Keratinocyte (primary cell): ENCODE measurements around the gene LIPT1. TPM values are rescaled to one million over a fixed set of nuclear protein-coding genes. Genes with fewer than 3 reads are reported as not detected.

Experiments used
- DNase-seq: peaks from one replicate; pipeline ENCODE4 v3.0.0-alpha.2; 2011; ENCODE audit warnings: low read depth, missing footprints, low spot score
- FAIRE-seq: peaks from 2 replicates; lab custom pipeline; 2011; peaks lifted over from hg19 to GRCh38; lab: Jason Lieb, UNC
- H2AFZ ChIP-seq: 2 replicates; pipeline ENCODE4 v1.6.0; 2012; ENCODE audit warnings: low read length, control low read depth, inconsistent platforms; ENCODE audit not compliant: control insufficient read depth
- H3K27ac ChIP-seq: 2 replicates; pipeline ENCODE4 v1.5.1; 2011; ENCODE audit warnings: low read length; ENCODE audit not compliant: control insufficient read depth, insufficient read depth
- H3K27me3 ChIP-seq: 3 replicates; pipeline ENCODE4 v1.6.0; 2011; ENCODE audit warnings: low read length; ENCODE audit not compliant: control insufficient read depth, insufficient read depth; ENCODE audit errors: extremely low read depth
- H3K36me3 ChIP-seq, 2 experiments: 2 replicates in 1 of 2; 3 replicates in 1 of 2; pipeline ENCODE4 v1.5.1; 2011; ENCODE audit warnings: low read length in 2 of 2, mild to moderate bottlenecking in 1 of 2; ENCODE audit not compliant: control insufficient read depth in 2 of 2, insufficient read depth in 2 of 2; ENCODE audit errors: extremely low read depth in 1 of 2
- H3K4me1 ChIP-seq: 3 replicates; pipeline ENCODE4 v1.5.1; 2011; ENCODE audit warnings: low read length; ENCODE audit not compliant: control insufficient read depth, insufficient read depth; ENCODE audit errors: extremely low read depth
- H3K4me2 ChIP-seq: 3 replicates; pipeline ENCODE4 v1.6.0; 2011; ENCODE audit warnings: low read depth, low read length; ENCODE audit not compliant: control insufficient read depth, insufficient read depth; ENCODE audit errors: extremely low read depth
- H3K4me3 ChIP-seq, 3 experiments: fragments of 200-600 bp in 1 of 3; sonication (generic) in 1 of 3; 2 replicates in 2 of 3; 3 replicates in 1 of 3; pipeline ENCODE4 v1.5.1; 2011 to 2016; ENCODE audit warnings: low read length in 3 of 3, mild to moderate bottlenecking in 3 of 3, control low read depth in 2 of 3, inconsistent platforms in 1 of 3, low read depth in 1 of 3, mixed read lengths in 1 of 3, mixed run types in 1 of 3, moderate library complexity in 1 of 3; ENCODE audit not compliant: control insufficient read depth in 2 of 3, insufficient read depth in 2 of 3; ENCODE audit errors: extremely low read depth in 1 of 3
- H3K79me2 ChIP-seq: 2 replicates; pipeline ENCODE4 v1.6.0; 2012; ENCODE audit warnings: low read length; ENCODE audit not compliant: control insufficient read depth, insufficient read depth
- H3K9ac ChIP-seq: 3 replicates; pipeline ENCODE4 v1.6.0; 2011; ENCODE audit warnings: low read length; ENCODE audit not compliant: control insufficient read depth, insufficient read depth; ENCODE audit errors: extremely low read depth
- H3K9me1 ChIP-seq: 3 replicates; pipeline ENCODE4 v1.6.0; 2011; ENCODE audit warnings: low read length; ENCODE audit not compliant: control insufficient read depth, insufficient read depth; ENCODE audit errors: extremely low read depth
- H3K9me3 ChIP-seq: 2 replicates; pipeline ENCODE4 v1.5.1; 2012; ENCODE audit warnings: low read depth, low read length; ENCODE audit not compliant: control insufficient read depth
- H4K20me1 ChIP-seq: 3 replicates; pipeline ENCODE4 v1.6.0; 2011; ENCODE audit warnings: low read length; ENCODE audit not compliant: control insufficient read depth, insufficient read depth; ENCODE audit errors: extremely low read depth
- CTCF ChIP-seq, 3 experiments: IDR thresholded peaks in 1 of 3; conservative IDR thresholded peaks in 1 of 3; optimal IDR thresholded peaks in 1 of 3; 2 replicates in 2 of 3; 3 replicates in 1 of 3; pipeline versions ENCODE3 to v1.5.1; 2011; ENCODE audit warnings: low read length in 3 of 3, mild to moderate bottlenecking in 3 of 3, moderate library complexity in 2 of 3, control low read depth in 1 of 3, inconsistent platforms in 1 of 3; ENCODE audit not compliant: insufficient read depth in 2 of 3; ENCODE audit errors: extremely low read depth in 1 of 3
- EZH2 ChIP-seq: IDR thresholded peaks from one replicate; pipeline ENCODE4 v1.6.1; 2012; ENCODE audit warnings: inconsistent platforms, mild to moderate bottlenecking, low read length, moderate library complexity
- dilution Hi-C: fragments of 300-500 bp; cut with MboI; formaldehyde crosslinking; loops from one replicate; pipeline ENCODE4 v1.7.0; 2020; ENCODE audit warnings: low sequenced_read_pairs; ENCODE audit not compliant: extremely low pct_ligation_motif_present
- polyA plus RNA-seq, 5 experiments: library from polyadenylated mRNA; depleted of rRNA in 3 of 5; stranded (reverse) in 3 of 5; stranded (forward) in 1 of 5; unstranded in 1 of 5; fragments of >200 nt; gene quantifications; 1 replicate in 1 of 5; 2 replicates in 3 of 5; 3 replicates in 1 of 5; pipeline versions ENCODE4 v1.2.1 to v1.2.3, GENCODE V29; 2011 to 2012; ENCODE audit warnings: missing spikeins in 2 of 5, low read depth in 1 of 5, low replicate concordance in 1 of 5
- small RNA-seq, 3 experiments: library from RNA; depleted of rRNA; stranded (forward); fragments of <200 nt; gene quantifications; one replicate each; pipeline ENCODE3, GENCODE V24; 2012; ENCODE audit warnings: low read depth in 3 of 3, low replicate concordance in 1 of 3; ENCODE audit not compliant: insufficient read length in 3 of 3

Gene LIPT1
- polyA plus RNA-seq, 1 donor (not counting 4 experiments of a cell fraction or from before 2014, with no cell fraction given): 4.9 TPM

- H3K4me1 ChIP-seq: no peaks in the 10 kb centered on the region
- H3K9ac ChIP-seq: no peak overlapping the region
- H3K79me2 ChIP-seq: no peaks in the 10 kb centered on the region
- DNase-seq (no peak), FAIRE-seq (no peak)
- dilution Hi-C loops: no loop called here
- H3K9me1 ChIP-seq: no peaks in the 10 kb centered on the region
- no peaks in the 10 kb centered on the region for H3K27me3 ChIP-seq
- H3K36me3 ChIP-seq: peaks cover under 1 to 2% of the 10 kb centered on the region in 2 experiments
- H3K4me3 ChIP-seq: no peak overlapping the region
- H3K4me2 ChIP-seq: no peak overlapping the region
- H3K27ac ChIP-seq: no peak overlapping the region
- TF ChIP-seq EZH2 (no peak), CTCF (optimal IDR thresholded peaks at IDR 0.05 in 1 of 3, IDR thresholded peaks at IDR 0.05 in 1 of 3, conservative IDR thresholded peaks at IDR 0.05 in 1 of 3; ENCODE audit: extremely low read depth in 1 of 3, insufficient read depth in 2 of 3, low read length in 3 of 3) (no peak)
- H2AFZ ChIP-seq: no peak overlapping the region
- no peaks in the 10 kb centered on the region for H4K20me1 ChIP-seq
- H3K9me3 ChIP-seq: no peaks in the 10 kb centered on the region
Measured at GRCh38 chr2:99201959-99202678, 47.4 kb downstream of the LIPT1 start.

GRCh38 chr2:99205491-99205890 lies 50.7 kb downstream of the LIPT1 start:
- TF ChIP-seq CTCF (optimal IDR thresholded peaks at IDR 0.05 in 1 of 3, IDR thresholded peaks at IDR 0.05 in 1 of 3, conservative IDR thresholded peaks at IDR 0.05 in 1 of 3; ENCODE audit: extremely low read depth in 1 of 3, insufficient read depth in 2 of 3, low read length in 3 of 3): no peak
- no peak for TF ChIP-seq EZH2
- Histone ChIP-seq H3K9me3 (no peaks in the 10 kb centered on the region), H4K20me1 (no peaks in the 10 kb centered on the region), H3K79me2 (no peaks in the 10 kb centered on the region), H3K4me2 (no peak overlapping the region), H3K27ac (no peak overlapping the region), H3K36me3 (no peaks in the 10 kb centered on the region), H3K27me3 (no peaks in the 10 kb centered on the region), H3K9ac (no peak overlapping the region), H3K9me1 (no peaks in the 10 kb centered on the region), H2AFZ (no peak overlapping the region), H3K4me1 (no peaks in the 10 kb centered on the region), H3K4me3 (no peak overlapping the region)
- no peak for DNase-seq
- dilution Hi-C loops: no loop called here
- FAIRE-seq: no peak

Small RNA genes lying within 50 kb of the gene (small RNA-seq; reads per million reads assigned to genes)
- gene AC092587.1: 0 reads per million in 3 experiments

Other genes starting within 250 kb of the LIPT1 start
- gene CRACDL, start 218.7 kb upstream of the LIPT1 start, polyA plus RNA-seq: 1.4 to 2.1 TPM (median 1.6 TPM) in 3 replicates
- gene C2orf15, start 13.3 kb upstream of the LIPT1 start, polyA plus RNA-seq: 0.31 to 0.75 TPM (median 0.48 TPM) in 3 replicates
- 1.7 to 2.4 TPM (median 1.7 TPM) in 3 replicates for gene TSGA10, start within 50 bp of the LIPT1 start, polyA plus RNA-seq
- gene MITD1, start 26.1 kb downstream of the LIPT1 start, polyA plus RNA-seq: 16.4 to 37.7 TPM (median 22.2 TPM) in 3 replicates
- 26.5 to 45.2 TPM (median 27.5 TPM) in 3 replicates for gene MRPL30, start 26.2 kb downstream of the LIPT1 start, polyA plus RNA-seq
- gene LYG2, start 100.7 kb downstream of the LIPT1 start, polyA plus RNA-seq: 0.14 to 0.24 TPM in 2 of 3 replicates, not detected in the other
- 0.53 to 1.4 TPM (median 1.1 TPM) in 3 replicates for gene LYG1, start 146.2 kb downstream of the LIPT1 start, polyA plus RNA-seq
- gene TXNDC9, start 181.4 kb downstream of the LIPT1 start, polyA plus RNA-seq: 46.4 to 73.3 TPM (median 62.4 TPM) in 3 replicates
- gene EIF5B, start 182.4 kb downstream of the LIPT1 start, polyA plus RNA-seq: 13.4 to 32.6 TPM (median 24.7 TPM) in 3 replicates